IPS-NIHi11 (cell line): Measurements from ENCODE around the gene MAOA.

ENCODE experiments used
- DNase-seq: peaks from one replicate; pipeline ENCODE4 v3.0.0; 2012; ENCODE audit warnings: mixed read lengths, low spot score

Gene MAOA

DNA sequence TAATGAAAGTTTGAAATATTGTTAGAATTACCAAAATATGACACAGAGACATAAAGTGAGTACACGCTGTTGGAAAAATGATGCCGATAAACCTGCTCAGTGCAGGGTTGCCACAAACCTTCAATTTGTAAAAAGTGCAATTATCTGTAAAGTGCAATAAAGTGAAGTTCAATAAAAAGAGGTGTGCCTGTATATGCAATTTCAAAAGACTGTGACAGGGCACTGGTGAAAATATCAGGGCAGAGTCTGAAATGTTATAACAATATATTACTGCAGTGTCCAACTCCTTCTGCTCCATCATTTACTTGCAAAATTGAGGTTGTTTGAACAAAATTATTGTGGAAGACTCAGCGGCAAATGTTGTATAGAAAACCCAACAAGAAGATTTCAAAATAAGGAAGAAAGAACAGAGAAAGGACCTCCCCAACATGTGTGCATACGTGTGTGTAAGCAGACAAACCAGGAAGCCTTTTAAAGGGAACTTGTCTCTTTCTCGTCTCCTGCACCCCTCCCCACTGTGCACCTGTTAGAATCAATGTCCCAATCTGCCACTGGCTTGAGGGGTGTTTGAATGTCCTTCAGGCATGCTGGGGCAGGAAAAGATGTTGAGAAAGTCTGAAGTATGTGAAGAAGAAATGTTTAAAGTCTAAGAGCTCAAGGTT lies 130.0 kb downstream of the MAOA start:
- DNase-seq, result no peak
